Large intestine (tissue), 3 donors: Measurements from ENCODE around the gene GBX2. TPM values are rescaled to one million over a fixed set of nuclear protein-coding genes. Genes with fewer than 3 reads are reported as not detected.

Source experiments
- DNase-seq, 2 donors: peaks; one replicate each; pipeline versions ENCODE4 v3.0.0 to v3.0.0-alpha.2; 2013
- H3K27ac ChIP-seq: one replicate; pipeline ENCODE4 v1.5.1; 2013; ENCODE audit warnings: low read length
- H3K27me3 ChIP-seq: 2 replicates; pipeline ENCODE4 v1.6.1; 2013; ENCODE audit warnings: low read length; ENCODE audit not compliant: control insufficient read depth, insufficient read depth
- H3K36me3 ChIP-seq: 2 replicates; pipeline ENCODE4 v1.6.1; 2013; ENCODE audit warnings: low read length; ENCODE audit not compliant: control insufficient read depth, insufficient read depth
- H3K4me1 ChIP-seq: one replicate; pipeline ENCODE4 v1.6.1; 2013; ENCODE audit warnings: low read length; ENCODE audit not compliant: control insufficient read depth, insufficient read depth
- H3K4me3 ChIP-seq: one replicate; pipeline ENCODE4 v1.5.1; 2013; ENCODE audit warnings: low read length
- H3K9me3 ChIP-seq: one replicate; pipeline ENCODE4 v1.6.1; 2013; ENCODE audit warnings: mild to moderate bottlenecking, low read depth, low read length, moderate library complexity; ENCODE audit not compliant: control insufficient read depth
- WGBS: methylation state at CpG from one replicate; pipeline ENCODE4 v1.1.5; 2013; ENCODE audit warnings: low lambda C conversion rate; ENCODE audit not compliant: insufficient coverage; 5-methylcytosine and 5-hydroxymethylcytosine counted together
- polyA plus RNA-seq: library from polyadenylated mRNA; unstranded; fragments of 120-200 nt; gene quantifications from one replicate; pipeline ENCODE4 v1.2.1, GENCODE V29; 2013

Gene GBX2
- polyA plus RNA-seq, 1 donor = not detected

GRCh38 chr2:236184701-236185100 is 16.5 kb upstream of the GBX2 start:
- DNase-seq = no peak
- Histone ChIP-seq H3K27me3 (peaks cover 26% of the 10 kb centered on the region), H3K27ac (no peak overlapping the region), H3K4me3 (no peak overlapping the region), H3K9me3 (peaks cover 3% of the 10 kb centered on the region), H3K36me3 (no peaks in the 10 kb centered on the region), H3K4me1 (no peaks in the 10 kb centered on the region)
- WGBS = no CpG with 5 or more reads among the region's 4 CpGs

GRCh38 chr2:236180831-236181453 is 12.8 kb upstream of the GBX2 start:
- H3K4me1 ChIP-seq = peaks cover 10% of the 10 kb centered on the region
- WGBS = 6% methylated on average over 4 of the region's 9 CpGs
- DNase-seq = peak in 1 of 2 donors; percentile 23
- no peak overlapping the region for H3K27ac ChIP-seq
- no peaks in the 10 kb centered on the region for H3K36me3 ChIP-seq
- peaks cover 62% of the 10 kb centered on the region for H3K27me3 ChIP-seq
- H3K9me3 ChIP-seq = peaks cover 8% of the 10 kb centered on the region
- no peak overlapping the region for H3K4me3 ChIP-seq

GRCh38 chr2:236180076-236180816 is 12.1 kb upstream of the GBX2 start:
- H3K27me3 ChIP-seq = peaks cover 69% of the 10 kb centered on the region
- H3K9me3 ChIP-seq = peaks cover 8% of the 10 kb centered on the region
- no peak for DNase-seq
- H3K27ac ChIP-seq = no peak overlapping the region
- no peak overlapping the region for H3K4me3 ChIP-seq
- H3K36me3 ChIP-seq = no peaks in the 10 kb centered on the region
- peaks cover 10% of the 10 kb centered on the region for H3K4me1 ChIP-seq
- WGBS = 8% methylated on average over 3 of the region's 12 CpGs

- H3K9me3 ChIP-seq = peaks cover 5% of the 10 kb centered on the region
- peaks cover 71% of the 10 kb centered on the region for H3K27me3 ChIP-seq
- H3K4me3 ChIP-seq = no peak overlapping the region
- H3K27ac ChIP-seq = no peak overlapping the region
- no peaks in the 10 kb centered on the region for H3K36me3 ChIP-seq
- WGBS = 0% methylated on average over 5 of the region's 59 CpGs
- H3K4me1 ChIP-seq = peaks cover 14% of the 10 kb centered on the region
- no peak for DNase-seq
These were observed 11.3 kb upstream of the GBX2 start for GRCh38 chr2:236179236-236180075.

- WGBS = no CpG with 5 or more reads among the region's 15 CpGs
- Histone ChIP-seq H3K4me3 (no peak overlapping the region), H3K9me3 (peaks cover 5% of the 10 kb centered on the region), H3K4me1 (peaks cover 20% of the 10 kb centered on the region), H3K27ac (no peak overlapping the region), H3K36me3 (no peaks in the 10 kb centered on the region), H3K27me3 (peaks cover 77% of the 10 kb centered on the region)
- no peak for DNase-seq
These were observed 10.7 kb upstream of the GBX2 start for GRCh38 chr2:236178890-236179235.

- H3K36me3 ChIP-seq = no peaks in the 10 kb centered on the region
- peak; percentile 48 to 68 for DNase-seq
- H3K27ac ChIP-seq = no peak overlapping the region
- H3K4me1 ChIP-seq = peaks cover 26% of the 10 kb centered on the region
- H3K27me3 ChIP-seq = peaks cover 84% of the 10 kb centered on the region
- peak overlapping the region; percentile 39 for H3K4me3 ChIP-seq
- peaks cover 9% of the 10 kb centered on the region for H3K9me3 ChIP-seq
- no CpG with 5 or more reads among the region's 65 CpGs for WGBS
These were observed 10.0 kb upstream of the GBX2 start for GRCh38 chr2:236177967-236178889.

- peak; percentile 40 to 60 for DNase-seq
- Histone ChIP-seq H3K4me3 (no peak overlapping the region), H3K9me3 (peaks cover 15% of the 10 kb centered on the region), H3K27ac (no peak overlapping the region), H3K36me3 (no peaks in the 10 kb centered on the region), H3K27me3 (peaks cover 88% of the 10 kb centered on the region), H3K4me1 (peaks cover 26% of the 10 kb centered on the region)
- WGBS = no CpG with 5 or more reads among the region's 20 CpGs
These were observed 9.4 kb upstream of the GBX2 start for GRCh38 chr2:236177604-236177966.

- WGBS = no CpG with 5 or more reads among the region's 21 CpGs
- H3K9me3 ChIP-seq = peaks cover 17% of the 10 kb centered on the region
These were observed 8.8 kb upstream of the GBX2 start for GRCh38 chr2:236176951-236177350.

GRCh38 chr2:236176417-236176816 is 8.2 kb upstream of the GBX2 start:
- H3K36me3 ChIP-seq = no peaks in the 10 kb centered on the region
- no peak overlapping the region for H3K27ac ChIP-seq
- no peak overlapping the region for H3K4me3 ChIP-seq
- H3K27me3 ChIP-seq = peaks cover 94% of the 10 kb centered on the region
- H3K9me3 ChIP-seq = peaks cover 17% of the 10 kb centered on the region
- no CpG with 5 or more reads among the region's 7 CpGs for WGBS
- peaks cover 29% of the 10 kb centered on the region for H3K4me1 ChIP-seq
- DNase-seq = peak in 1 of 2 donors; percentile 20

More at GRCh38 chr2:236176951-236177350, 8.8 kb upstream of the GBX2 start:
- Histone ChIP-seq H3K36me3 (no peaks in the 10 kb centered on the region), H3K4me1 (peaks cover 26% of the 10 kb centered on the region), H3K4me3 (no peak overlapping the region), H3K27ac (no peak overlapping the region), H3K27me3 (peaks cover 93% of the 10 kb centered on the region)
- DNase-seq = no peak
